Astrocyte (in vitro differentiated cells and primary cell): Measurements from ENCODE around the gene BICRAL. TPM values are rescaled to one million over a fixed set of nuclear protein-coding genes. Genes with fewer than 3 reads are reported as not detected.

Source experiments
- DNase-seq: peaks from one replicate; pipeline ENCODE4 v3.0.0-alpha.2; 2010; ENCODE audit warnings: low read depth
- FAIRE-seq: peaks from 2 replicates; lab custom pipeline; 2011; peaks lifted over from hg19 to GRCh38; lab: Jason Lieb, UNC
- H2AFZ ChIP-seq: 2 replicates; pipeline ENCODE4 v1.6.0; 2012; ENCODE audit warnings: low read depth, low read length, inconsistent platforms
- H3K27ac ChIP-seq: 2 replicates; pipeline ENCODE4 v1.5.1; 2011; ENCODE audit warnings: low read depth, low read length, inconsistent platforms
- H3K27me3 ChIP-seq: 2 replicates; pipeline ENCODE4 v1.6.0; 2011; ENCODE audit warnings: low read length, inconsistent platforms; ENCODE audit not compliant: insufficient read depth
- H3K36me3 ChIP-seq: 2 replicates; pipeline ENCODE4 v1.5.1; 2011; ENCODE audit warnings: low read length, inconsistent platforms; ENCODE audit not compliant: insufficient read depth
- H3K4me1 ChIP-seq: 2 replicates; pipeline ENCODE4 v1.5.1; 2011; ENCODE audit warnings: low read length, inconsistent platforms; ENCODE audit not compliant: insufficient read depth
- H3K4me2 ChIP-seq: 2 replicates; pipeline ENCODE4 v1.6.0; 2012; ENCODE audit warnings: low read length, inconsistent platforms
- H3K4me3 ChIP-seq: 2 replicates; pipeline ENCODE4 v1.5.1; 2011; ENCODE audit warnings: low read depth, mild to moderate bottlenecking, low read length, inconsistent platforms; ENCODE audit not compliant: insufficient read depth
- H3K79me2 ChIP-seq: 2 replicates; pipeline ENCODE4 v1.6.0; 2012; ENCODE audit warnings: mild to moderate bottlenecking, low read length, inconsistent platforms; ENCODE audit not compliant: insufficient read depth
- H3K9ac ChIP-seq: 2 replicates; pipeline ENCODE4 v1.6.0; 2012; ENCODE audit warnings: mild to moderate bottlenecking, low read length, inconsistent platforms
- H3K9me3 ChIP-seq: 2 replicates; pipeline ENCODE4 v1.5.1; 2012; ENCODE audit warnings: low read depth, mild to moderate bottlenecking, low read length, inconsistent platforms; ENCODE audit not compliant: insufficient read depth
- H4K20me1 ChIP-seq: 2 replicates; pipeline ENCODE4 v1.6.0; 2012; ENCODE audit warnings: low read length, inconsistent platforms; ENCODE audit not compliant: insufficient read depth
- H3K27ac Mint-ChIP-seq: one replicate; pipeline ENCODE4 v1.8.0; 2021; ENCODE audit warnings: mild to moderate bottlenecking, mixed read lengths; ENCODE audit not compliant: unreplicated experiment
- H3K27me3 Mint-ChIP-seq: one replicate; pipeline ENCODE4 v1.8.0; 2021; ENCODE audit warnings: low read depth, mixed read lengths; ENCODE audit not compliant: unreplicated experiment
- H3K36me3 Mint-ChIP-seq: one replicate; pipeline ENCODE4 v1.8.0; 2021; ENCODE audit warnings: low read depth, mixed read lengths; ENCODE audit not compliant: unreplicated experiment
- H3K4me1 Mint-ChIP-seq: one replicate; pipeline ENCODE4 v1.8.0; 2021; ENCODE audit warnings: low read depth, mixed read lengths; ENCODE audit not compliant: unreplicated experiment
- H3K4me3 Mint-ChIP-seq: one replicate; pipeline ENCODE4 v1.8.0; 2021; ENCODE audit warnings: mild to moderate bottlenecking, moderate library complexity, mixed read lengths; ENCODE audit not compliant: unreplicated experiment
- H3K9me3 Mint-ChIP-seq: one replicate; pipeline ENCODE4 v1.8.0; 2021; ENCODE audit warnings: mild to moderate bottlenecking, mixed read lengths; ENCODE audit not compliant: unreplicated experiment
- EZH2 ChIP-seq: IDR thresholded peaks from 2 replicates; pipeline ENCODE4 v1.6.1; 2012; ENCODE audit warnings: mild to moderate bottlenecking, low read length, inconsistent platforms; ENCODE audit not compliant: insufficient read depth
- total RNA-seq: library from RNA; stranded (reverse); gene quantifications from 2 replicates; pipeline ENCODE4 v1.2.1, GENCODE V29; 2021
- TF ChIP-seq, protein P1 (sequence below): IDR thresholded peaks from 2 replicates; pipeline ENCODE4 v1.5.1; 2011; ENCODE audit warnings: low read depth, mild to moderate bottlenecking, inconsistent platforms, low read length, moderate library complexity; ENCODE audit not compliant: insufficient read depth

Gene BICRAL
- total RNA-seq, 1 donor from 2014 or later, result 5.9 TPM

- Histone ChIP-seq H3K9me3 (no peaks in the 10 kb centered on the region), H3K4me1 (peaks cover 15% of the 10 kb centered on the region), H3K27me3 (no peaks in the 10 kb centered on the region), H3K9ac (peak overlapping the region; percentile 97), H3K79me2 (peaks cover 31% of the 10 kb centered on the region), H3K4me3 (peak overlapping the region; percentile 99), H4K20me1 (peaks cover 22% of the 10 kb centered on the region), H3K36me3 (no peaks in the 10 kb centered on the region), H2AFZ (no peak overlapping the region), H3K27ac (peak overlapping the region; percentile 93), H3K4me2 (peak overlapping the region; percentile 95)
- peaks cover 11% of the 10 kb centered on the region for H3K4me1 Mint-ChIP-seq
- H3K27me3 Mint-ChIP-seq, result no peaks in the 10 kb centered on the region
- peak overlapping the region; percentile 34 for H3K27ac Mint-ChIP-seq
- no peak for DNase-seq
- H3K36me3 Mint-ChIP-seq, result peaks cover 2% of the 10 kb centered on the region
- no peaks in the 10 kb centered on the region for H3K9me3 Mint-ChIP-seq
- H3K4me3 Mint-ChIP-seq, result peak overlapping the region; percentile 100
- TF ChIP-seq, protein P1, sequence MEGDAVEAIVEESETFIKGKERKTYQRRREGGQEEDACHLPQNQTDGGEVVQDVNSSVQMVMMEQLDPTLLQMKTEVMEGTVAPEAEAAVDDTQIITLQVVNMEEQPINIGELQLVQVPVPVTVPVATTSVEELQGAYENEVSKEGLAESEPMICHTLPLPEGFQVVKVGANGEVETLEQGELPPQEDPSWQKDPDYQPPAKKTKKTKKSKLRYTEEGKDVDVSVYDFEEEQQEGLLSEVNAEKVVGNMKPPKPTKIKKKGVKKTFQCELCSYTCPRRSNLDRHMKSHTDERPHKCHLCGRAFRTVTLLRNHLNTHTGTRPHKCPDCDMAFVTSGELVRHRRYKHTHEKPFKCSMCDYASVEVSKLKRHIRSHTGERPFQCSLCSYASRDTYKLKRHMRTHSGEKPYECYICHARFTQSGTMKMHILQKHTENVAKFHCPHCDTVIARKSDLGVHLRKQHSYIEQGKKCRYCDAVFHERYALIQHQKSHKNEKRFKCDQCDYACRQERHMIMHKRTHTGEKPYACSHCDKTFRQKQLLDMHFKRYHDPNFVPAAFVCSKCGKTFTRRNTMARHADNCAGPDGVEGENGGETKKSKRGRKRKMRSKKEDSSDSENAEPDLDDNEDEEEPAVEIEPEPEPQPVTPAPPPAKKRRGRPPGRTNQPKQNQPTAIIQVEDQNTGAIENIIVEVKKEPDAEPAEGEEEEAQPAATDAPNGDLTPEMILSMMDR, result no peak
- TF ChIP-seq EZH2, result no peak
- FAIRE-seq, result no peak
These were observed 36.7 kb upstream of the BICRAL start for GRCh38 chr6:42745083-42745639.

GRCh38 chr6:42745640-42746462, 36.0 kb upstream of the BICRAL start, which contains the start of gene TBCC:
Gene TBCC, minus strand, starts transcription at chr6:42746103. Its CDS starts 30 bp downstream, at chr6:42746073.
- H2AFZ ChIP-seq, result peak within 1 kb of the TSS; percentile 96
- peak within 1 kb of the TSS; percentile 99 for H3K4me3 ChIP-seq
- no peaks in the 10 kb centered on the region for H3K36me3 ChIP-seq
- H4K20me1 ChIP-seq, result peaks cover 22% of the 10 kb centered on the region
- FAIRE-seq, result no peak
- Mint-ChIP-seq H3K27ac (peak within 1 kb of the TSS; percentile 100), H3K36me3 (peaks cover 2% of the 10 kb centered on the region), H3K4me3 (peak within 1 kb of the TSS; percentile 100), H3K27me3 (no peaks in the 10 kb centered on the region), H3K4me1 (peaks cover 11% of the 10 kb centered on the region), H3K9me3 (no peaks in the 10 kb centered on the region)
- peak; percentile 97 for DNase-seq
- peak within 1 kb of the TSS; percentile 97 for H3K9ac ChIP-seq
- H3K27ac ChIP-seq, result peak within 1 kb of the TSS; percentile 93
- peak within 1 kb of the TSS; percentile 96 for H3K4me2 ChIP-seq
- H3K9me3 ChIP-seq, result no peaks in the 10 kb centered on the region
- TF ChIP-seq, protein P1, result no peak
- TF ChIP-seq EZH2, result no peak
- peaks cover 15% of the 10 kb centered on the region for H3K4me1 ChIP-seq
- peaks cover 31% of the 10 kb centered on the region for H3K79me2 ChIP-seq
- H3K27me3 ChIP-seq, result no peaks in the 10 kb centered on the region
